ENCODE data around the gene OPALIN.

OPALIN gene

GRCh38 chr10:96298362-96298761 lies 60.4 kb downstream of the OPALIN start:
- DNase-seq (ENCODE audit: low spot score) = no peak

GRCh38 chr10:96297486-96297885 lies 61.3 kb downstream of the OPALIN start:
- DNase-seq (ENCODE audit: low spot score) = no peak

GRCh38 chr10:96295475-96295874 lies 63.3 kb downstream of the OPALIN start:
- no peak for DNase-seq (ENCODE audit: low spot score)

Measured in CD4-positive, alpha-beta T cell treated with Interleukin-2 at 100 ng/mL for 4 hours (primary cell).